ENCODE measurements around the gene CSMD2. TPM values are rescaled to one million over a fixed set of nuclear protein-coding genes. Genes with fewer than 3 reads are reported as not detected.

The CSMD2 gene
- total RNA-seq, 2 experiments from 2014 or later = not detected

DNA sequence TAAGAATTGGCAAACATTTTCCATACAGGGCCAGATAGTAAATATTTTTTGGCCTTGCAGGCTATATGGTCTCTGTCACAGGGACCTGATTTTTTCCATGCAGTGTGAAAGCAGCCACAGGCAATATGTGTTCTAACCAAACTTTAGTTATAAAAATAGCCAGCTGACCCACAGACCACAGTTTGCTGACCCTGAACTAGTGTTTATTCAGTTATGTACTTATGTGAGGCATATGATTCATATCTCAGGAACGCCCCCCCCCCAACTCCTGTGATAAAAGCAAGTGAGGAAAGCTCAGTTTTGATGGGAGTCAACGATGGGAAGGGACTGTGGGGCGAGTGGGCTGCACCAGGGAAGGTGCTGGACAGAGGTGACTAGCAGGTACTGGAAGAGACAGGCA lies 221.1 kb downstream of the CSMD2 start:
- ChIA-PET POLR2A (no interaction called here), CTCF (no interaction called here)
- Mint-ChIP-seq H3K27me3 (peaks cover 3% of the 10 kb centered on the region), H3K27ac (no peak overlapping the region), H3K4me1 (ENCODE audit: low read depth) (no peaks in the 10 kb centered on the region), H3K9me3 (peaks cover 3% of the 10 kb centered on the region), H3K4me3 (no peak overlapping the region), H3K36me3 (no peaks in the 10 kb centered on the region)
- intact Hi-C loops (cut with micrococcal nuclease) = no loop called here
- no peak for DNase-seq

DNA sequence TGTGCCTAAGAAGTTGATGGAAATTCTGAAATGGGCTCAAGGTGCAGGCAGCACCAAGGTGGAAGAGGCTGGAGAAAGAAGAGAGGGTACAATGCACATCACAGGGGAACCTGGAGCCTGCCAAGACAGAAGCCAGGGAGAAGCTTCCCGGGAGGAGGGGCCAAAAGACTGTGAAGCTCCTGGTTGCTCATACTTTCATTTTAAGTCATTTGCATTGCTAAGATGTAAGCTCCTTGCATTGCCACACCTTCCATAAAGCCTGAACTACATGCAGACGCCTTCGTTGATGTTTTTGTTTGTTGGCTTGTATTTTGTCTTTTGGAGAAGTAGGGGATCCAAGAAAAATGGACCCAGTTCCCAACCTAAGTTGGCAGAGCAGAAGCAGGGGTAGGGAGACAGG lies 232.2 kb downstream of the CSMD2 start:
- no peaks in the 10 kb centered on the region for H3K4me1 Mint-ChIP-seq (ENCODE audit: low read depth)
- peaks cover 3% of the 10 kb centered on the region for H3K9me3 Mint-ChIP-seq
- CTCF ChIA-PET = no interaction called here
- POLR2A ChIA-PET = no interaction called here
- no peak overlapping the region for H3K4me3 Mint-ChIP-seq
- no peaks in the 10 kb centered on the region for H3K36me3 Mint-ChIP-seq
- intact Hi-C loops (cut with micrococcal nuclease) = no loop called here
- no peak overlapping the region for H3K27ac Mint-ChIP-seq
- peaks cover 19% of the 10 kb centered on the region for H3K27me3 Mint-ChIP-seq
- DNase-seq = no peak

DNA sequence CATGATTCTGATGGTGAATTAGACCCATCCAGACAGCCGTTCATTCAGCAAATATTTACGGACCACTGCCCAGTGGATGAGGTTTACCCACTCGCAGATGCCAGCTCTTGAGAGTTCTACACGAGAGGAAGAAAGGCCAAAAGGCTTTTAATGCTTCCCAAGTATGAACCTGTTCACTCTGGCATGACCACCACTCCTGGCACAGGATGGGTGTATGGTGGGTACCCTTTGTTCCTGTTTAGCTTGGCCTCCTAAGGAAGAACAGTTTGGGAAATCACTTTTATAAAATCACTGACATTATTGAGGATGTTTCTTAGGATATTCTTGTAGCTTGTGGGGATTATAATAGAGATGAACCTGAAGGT lies 233.9 kb downstream of the CSMD2 start:
- H3K36me3 Mint-ChIP-seq = no peaks in the 10 kb centered on the region
- ChIA-PET POLR2A (no interaction called here), CTCF (no interaction called here)
- no peaks in the 10 kb centered on the region for H3K4me1 Mint-ChIP-seq (ENCODE audit: low read depth)
- no peaks in the 10 kb centered on the region for H3K9me3 Mint-ChIP-seq
- H3K27ac Mint-ChIP-seq = no peak overlapping the region
- intact Hi-C loops (cut with micrococcal nuclease) = no loop called here
- peaks cover 19% of the 10 kb centered on the region for H3K27me3 Mint-ChIP-seq
- H3K4me3 Mint-ChIP-seq = no peak overlapping the region
- DNase-seq = no peak

DNA sequence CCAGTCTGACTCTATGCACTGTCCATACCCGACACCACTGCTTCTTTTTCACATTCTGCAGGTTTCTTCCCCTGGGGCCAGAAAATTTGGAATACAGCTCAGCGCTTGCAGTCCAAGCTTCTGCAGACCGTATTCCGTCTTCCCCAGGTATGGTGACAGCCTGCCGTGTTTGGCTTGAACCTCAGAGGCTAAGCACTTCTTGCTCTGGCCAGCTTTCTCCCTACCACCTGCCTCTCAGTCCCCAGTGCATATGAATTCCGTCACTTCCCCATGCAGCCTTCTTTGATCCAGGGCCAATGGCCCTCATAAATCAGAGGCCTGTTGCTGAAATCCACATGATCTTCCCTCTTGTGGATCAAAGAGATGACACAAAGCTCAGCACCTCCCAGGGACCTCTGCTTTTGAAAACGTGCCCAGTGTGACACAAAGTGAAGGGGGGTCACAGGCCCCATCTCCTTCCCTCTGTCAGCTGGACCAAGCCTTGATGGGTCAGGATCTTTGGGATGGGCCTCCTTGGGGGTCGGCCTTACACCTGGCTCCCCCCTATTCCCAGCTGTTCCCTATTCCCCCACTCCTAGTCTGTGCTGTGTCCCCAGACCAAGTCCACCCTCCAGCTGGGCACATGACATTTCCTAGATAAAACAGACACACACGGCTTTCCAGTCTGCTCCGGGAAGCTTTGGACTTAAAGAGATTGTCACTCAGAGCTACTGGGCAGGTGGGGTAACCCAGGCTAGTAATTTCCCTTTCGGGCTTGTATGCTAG lies 234.5 kb downstream of the CSMD2 start:
- Mint-ChIP-seq H3K9me3 (no peaks in the 10 kb centered on the region), H3K36me3 (no peaks in the 10 kb centered on the region), H3K4me3 (no peak overlapping the region), H3K4me1 (ENCODE audit: low read depth) (no peaks in the 10 kb centered on the region), H3K27me3 (peaks cover 19% of the 10 kb centered on the region), H3K27ac (no peak overlapping the region)
- no peak for DNase-seq
- POLR2A ChIA-PET = no interaction called here
- intact Hi-C loops (cut with micrococcal nuclease) = no loop called here
- CTCF ChIA-PET = no interaction called here

DNA sequence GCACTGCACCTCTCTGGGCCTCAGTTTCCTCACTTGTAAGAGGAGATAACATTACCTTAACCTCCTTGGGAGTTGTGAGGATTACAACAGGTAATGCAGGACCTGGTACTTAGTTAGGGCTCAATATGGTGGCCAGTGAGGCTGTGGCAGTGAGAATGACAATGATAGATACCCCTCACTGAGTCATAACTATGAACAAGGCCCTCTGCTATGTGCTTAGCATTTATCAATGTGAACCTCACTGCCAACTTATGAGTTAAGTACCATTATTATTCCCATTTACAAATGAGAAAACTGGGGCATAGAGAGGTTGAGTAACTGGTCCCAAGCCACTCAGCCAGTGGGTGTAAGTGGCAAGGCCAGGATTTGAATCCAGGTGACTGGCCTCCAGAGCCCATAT lies 236.8 kb downstream of the CSMD2 start:
- ChIA-PET CTCF (no interaction called here), POLR2A (no interaction called here)
- H3K27ac Mint-ChIP-seq = no peak overlapping the region
- no peaks in the 10 kb centered on the region for H3K36me3 Mint-ChIP-seq
- no peak for DNase-seq
- intact Hi-C loops (cut with micrococcal nuclease) = no loop called here
- no peaks in the 10 kb centered on the region for H3K9me3 Mint-ChIP-seq
- no peak overlapping the region for H3K4me3 Mint-ChIP-seq
- H3K27me3 Mint-ChIP-seq = peaks cover 19% of the 10 kb centered on the region
- H3K4me1 Mint-ChIP-seq (ENCODE audit: low read depth) = no peaks in the 10 kb centered on the region

DNA sequence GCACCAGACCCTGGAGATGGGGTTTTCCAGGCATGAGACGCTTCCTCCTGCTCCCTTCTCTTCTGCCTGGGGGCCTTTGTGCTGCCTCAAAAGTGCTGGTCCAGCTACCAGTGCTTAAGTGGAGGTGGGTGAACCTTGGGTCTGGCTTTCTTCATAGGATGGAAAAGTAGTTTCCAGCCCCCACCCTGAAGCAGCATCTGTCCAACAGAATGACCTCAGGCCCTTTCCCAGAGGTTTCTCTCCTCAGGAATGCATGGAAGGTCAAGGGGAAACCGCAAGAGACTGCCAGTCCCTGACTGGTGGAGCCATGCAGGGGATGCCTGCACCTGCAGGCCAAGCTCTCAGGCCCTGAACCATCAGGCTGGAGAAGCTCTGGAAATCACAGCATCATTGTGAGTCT lies 237.3 kb downstream of the CSMD2 start:
- ChIA-PET CTCF (no interaction called here), POLR2A (no interaction called here)
- intact Hi-C loops (cut with micrococcal nuclease) = no loop called here
- Mint-ChIP-seq H3K4me3 (no peak overlapping the region), H3K4me1 (ENCODE audit: low read depth) (no peaks in the 10 kb centered on the region), H3K9me3 (no peaks in the 10 kb centered on the region), H3K27me3 (peaks cover 17% of the 10 kb centered on the region), H3K36me3 (no peaks in the 10 kb centered on the region), H3K27ac (no peak overlapping the region)
- no peak for DNase-seq

DNA sequence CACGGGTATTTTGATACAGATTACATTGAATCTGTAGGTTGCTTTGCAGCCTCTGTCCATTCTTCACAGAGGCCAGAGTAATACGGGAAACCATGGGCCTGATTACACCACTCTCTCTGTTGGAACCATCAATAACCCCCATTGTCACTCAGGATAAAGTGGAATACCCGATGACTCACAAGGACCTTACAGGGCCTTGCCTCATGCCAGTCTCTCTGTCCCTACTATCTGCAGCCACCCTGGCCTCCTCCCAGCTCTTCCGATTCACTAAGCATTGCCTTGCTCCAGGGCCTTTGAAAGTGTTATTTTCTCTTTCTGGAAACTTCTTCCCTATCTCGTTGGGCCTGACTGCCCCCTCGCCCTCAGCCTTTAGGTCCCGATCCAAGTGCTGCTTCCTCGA lies 239.4 kb downstream of the CSMD2 start:
- no peaks in the 10 kb centered on the region for H3K36me3 Mint-ChIP-seq

DNA sequence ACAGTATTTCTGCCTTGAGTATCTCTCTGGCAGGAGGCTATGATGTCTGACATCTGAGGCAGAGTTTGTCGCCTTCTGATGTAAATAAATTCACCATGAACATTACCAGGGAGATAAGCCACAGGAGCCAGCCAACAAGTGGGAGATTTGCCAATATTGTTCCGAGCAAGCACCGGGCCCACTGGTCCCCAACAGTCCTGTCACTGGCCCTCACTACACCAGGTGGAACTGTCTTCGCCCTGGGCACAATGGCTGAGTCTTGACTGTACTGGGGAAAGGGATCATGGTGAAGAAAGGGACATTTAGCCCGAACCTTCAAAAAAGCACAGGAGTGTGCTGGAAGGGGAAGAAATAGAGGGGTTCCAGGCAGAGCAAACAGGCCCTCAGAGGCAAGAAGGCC lies 243.7 kb downstream of the CSMD2 start:
- no peak for DNase-seq
- Mint-ChIP-seq H3K27ac (no peak overlapping the region), H3K4me3 (no peak overlapping the region), H3K27me3 (no peaks in the 10 kb centered on the region), H3K4me1 (ENCODE audit: low read depth) (no peaks in the 10 kb centered on the region), H3K36me3 (no peaks in the 10 kb centered on the region), H3K9me3 (no peaks in the 10 kb centered on the region)
- ChIA-PET CTCF (no interaction called here), POLR2A (no interaction called here)
- intact Hi-C loops (cut with micrococcal nuclease) = no loop called here

More for the DNA sequence above, 239.4 kb downstream of the CSMD2 start:
- DNase-seq = no peak
- ChIA-PET CTCF (no interaction called here), POLR2A (no interaction called here)
- Mint-ChIP-seq H3K4me1 (ENCODE audit: low read depth) (no peaks in the 10 kb centered on the region), H3K27me3 (peaks cover 10% of the 10 kb centered on the region), H3K4me3 (no peak overlapping the region), H3K9me3 (no peaks in the 10 kb centered on the region), H3K27ac (no peak overlapping the region)
- intact Hi-C loops (cut with micrococcal nuclease) = no loop called here

GRCh38 chr1:33918368-33918767 lies 246.7 kb downstream of the CSMD2 start:
- H3K27ac Mint-ChIP-seq = no peak overlapping the region
- POLR2A ChIA-PET = no interaction called here

GRCh38 chr1:33916786-33917185 lies 248.2 kb downstream of the CSMD2 start:
- Mint-ChIP-seq H3K9me3 (no peaks in the 10 kb centered on the region), H3K27me3 (peaks cover 8% of the 10 kb centered on the region), H3K4me1 (ENCODE audit: low read depth) (no peaks in the 10 kb centered on the region), H3K4me3 (no peak overlapping the region), H3K36me3 (no peaks in the 10 kb centered on the region), H3K27ac (no peak overlapping the region)
- intact Hi-C loops (cut with micrococcal nuclease) = no loop called here
- POLR2A ChIA-PET = no interaction called here
- no peak for DNase-seq
- CTCF ChIA-PET = no interaction called here

More at GRCh38 chr1:33918368-33918767, 246.7 kb downstream of the CSMD2 start:
- intact Hi-C loops (cut with micrococcal nuclease) = no loop called here
- Mint-ChIP-seq H3K4me3 (no peak overlapping the region), H3K4me1 (ENCODE audit: low read depth) (no peaks in the 10 kb centered on the region), H3K27me3 (peaks cover 5% of the 10 kb centered on the region), H3K36me3 (no peaks in the 10 kb centered on the region), H3K9me3 (no peaks in the 10 kb centered on the region)
- CTCF ChIA-PET = no interaction called here
- DNase-seq = no peak

DNA sequence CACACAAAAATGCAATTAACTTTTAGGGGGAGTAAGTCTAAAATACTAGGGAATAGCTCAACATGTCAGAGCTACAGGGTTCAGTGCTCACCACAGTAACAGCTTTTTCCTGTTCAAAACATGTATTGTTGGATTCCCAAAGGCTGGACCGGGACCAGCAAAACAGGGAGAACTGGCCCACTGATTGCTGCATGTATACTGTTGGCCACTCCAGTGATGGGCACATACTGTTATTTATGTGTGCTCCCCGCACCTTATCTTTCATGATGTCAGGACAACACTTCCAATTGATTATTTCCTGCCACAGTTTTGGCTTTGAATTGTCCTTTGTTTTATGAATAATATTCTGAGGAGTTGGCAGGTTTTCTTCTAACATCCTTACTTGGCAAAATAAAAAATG lies 250.5 kb downstream of the CSMD2 start:
- ChIA-PET CTCF (no interaction called here), POLR2A (no interaction called here)
- no peak for DNase-seq
- no peak overlapping the region for H3K27ac Mint-ChIP-seq
- no peaks in the 10 kb centered on the region for H3K9me3 Mint-ChIP-seq
- no peaks in the 10 kb centered on the region for H3K36me3 Mint-ChIP-seq
- peaks cover 10% of the 10 kb centered on the region for H3K27me3 Mint-ChIP-seq
- H3K4me1 Mint-ChIP-seq (ENCODE audit: low read depth) = no peaks in the 10 kb centered on the region
- H3K4me3 Mint-ChIP-seq = no peak overlapping the region
- intact Hi-C loops (cut with micrococcal nuclease) = no loop called here

GRCh38 chr1:33908324-33908956 lies 256.6 kb downstream of the CSMD2 start:
- Mint-ChIP-seq H3K36me3 (no peaks in the 10 kb centered on the region), H3K9me3 (no peaks in the 10 kb centered on the region), H3K4me3 (no peak overlapping the region), H3K27me3 (peaks cover 10% of the 10 kb centered on the region), H3K4me1 (ENCODE audit: low read depth) (no peaks in the 10 kb centered on the region), H3K27ac (no peak overlapping the region)
- POLR2A ChIA-PET = no interaction called here
- CTCF ChIA-PET = no interaction called here
- no peak for DNase-seq
- intact Hi-C loops (cut with micrococcal nuclease) = no loop called here

DNA sequence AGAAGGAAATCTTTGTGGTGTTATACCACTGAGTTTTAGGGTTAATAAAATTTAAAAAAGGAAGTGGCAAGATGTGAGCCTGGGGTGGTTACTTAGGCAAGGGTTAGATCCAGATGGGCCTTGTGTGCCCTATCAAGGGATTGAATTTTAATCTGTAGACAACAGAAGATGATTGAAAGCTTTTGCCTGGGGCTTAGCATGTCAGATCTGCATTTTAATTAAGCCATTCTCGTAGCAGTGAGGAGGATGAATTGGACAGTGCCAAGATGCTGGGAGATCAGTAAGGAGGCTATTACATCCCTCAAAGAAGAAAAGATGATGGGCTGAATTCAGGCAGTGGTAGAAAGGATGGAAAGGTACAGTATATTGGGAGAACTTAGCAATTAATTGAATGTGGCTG lies 258.9 kb downstream of the CSMD2 start:
- H3K4me1 Mint-ChIP-seq (ENCODE audit: low read depth) = no peaks in the 10 kb centered on the region
- no peak for DNase-seq
- no peaks in the 10 kb centered on the region for H3K9me3 Mint-ChIP-seq
- H3K36me3 Mint-ChIP-seq = no peaks in the 10 kb centered on the region
- H3K4me3 Mint-ChIP-seq = no peak overlapping the region
- ChIA-PET POLR2A (no interaction called here), CTCF (no interaction called here)
- peaks cover 7% of the 10 kb centered on the region for H3K27me3 Mint-ChIP-seq
- intact Hi-C loops (cut with micrococcal nuclease) = no loop called here
- no peak overlapping the region for H3K27ac Mint-ChIP-seq

Measured in activated CD4-positive, alpha-beta memory T cell treated with anti-CD3 and anti-CD28 coated beads for 36 hours (primary cell).